Hepatocyte (in vitro differentiated cells): ENCODE measurements around the gene CXCL3. TPM values are rescaled to one million over a fixed set of nuclear protein-coding genes. Genes with fewer than 3 reads are reported as not detected.

ENCODE experiments used
- DNase-seq: peaks from one replicate; pipeline ENCODE4 v3.0.0-alpha.2; 2016; ENCODE audit warnings: low spot score
- H2AFZ ChIP-seq: fragments of 200-600 bp; sonication (generic); 2 replicates; pipeline ENCODE4 v1.6.0; 2016; ENCODE audit warnings: antibody characterized with exemption, mild to moderate bottlenecking
- H3K27ac ChIP-seq: fragments of 200-600 bp; sonication (generic); 2 replicates; pipeline ENCODE4 v1.5.1; 2016; ENCODE audit warnings: mild to moderate bottlenecking
- H3K27me3 ChIP-seq: fragments of 200-600 bp; sonication (generic); 2 replicates; pipeline ENCODE4 v1.6.1; 2016
- H3K36me3 ChIP-seq: fragments of 200-600 bp; sonication (generic); replicated peaks from 2 replicates; pipeline ENCODE4 v1.5.1; 2016; ENCODE audit warnings: low read depth; ENCODE audit not compliant: insufficient read depth
- H3K4me1 ChIP-seq: fragments of 200-600 bp; sonication (generic); 2 replicates; pipeline ENCODE4 v1.5.1; 2016; ENCODE audit warnings: mild to moderate bottlenecking, moderate library complexity; ENCODE audit not compliant: insufficient read depth
- H3K4me2 ChIP-seq: fragments of 200-600 bp; sonication (generic); 2 replicates; pipeline ENCODE4 v1.6.0; 2016
- H3K4me3 ChIP-seq: fragments of 200-600 bp; sonication (generic); 2 replicates; pipeline ENCODE4 v1.5.1; 2016; ENCODE audit warnings: mild to moderate bottlenecking
- H3K79me2 ChIP-seq: fragments of 200-600 bp; sonication (generic); 2 replicates; pipeline ENCODE4 v1.6.0; 2017; ENCODE audit warnings: mild to moderate bottlenecking
- H3K9me2 ChIP-seq: fragments of 200-600 bp; sonication (generic); replicated peaks from 2 replicates; pipeline ENCODE4 v1.6.0; 2017; ENCODE audit warnings: mild to moderate bottlenecking; ENCODE audit not compliant: insufficient read depth
- H3K9me3 ChIP-seq: fragments of 200-600 bp; sonication (generic); 2 replicates; pipeline ENCODE4 v1.5.1; 2016; ENCODE audit warnings: low read depth, mild to moderate bottlenecking
- H4K20me1 ChIP-seq: fragments of 200-600 bp; sonication (generic); 2 replicates; pipeline ENCODE4 v1.6.0; 2016; ENCODE audit warnings: mild to moderate bottlenecking; ENCODE audit not compliant: insufficient read depth, poor library complexity, severe bottlenecking
- EZH2 ChIP-seq: fragments of 200-600 bp; sonication (generic); IDR thresholded peaks from 2 replicates; pipeline ENCODE4 v1.6.1; 2016; ENCODE audit warnings: antibody characterized with exemption, mild to moderate bottlenecking, borderline replicate concordance
- EZH2phosphoT487 ChIP-seq: fragments of 200-600 bp; sonication (generic); IDR thresholded peaks from one replicate; pipeline ENCODE4 v1.6.1; 2018; ENCODE audit warnings: antibody characterized with exemption, mild to moderate bottlenecking, low read depth, moderate library complexity; ENCODE audit not compliant: unreplicated experiment, severe bottlenecking
- WGBS: methylation state at CpG from one replicate; pipeline ENCODE4 v1.1.6; 2016; ENCODE audit warnings: low lambda C conversion rate; ENCODE audit errors: missing lambda C conversion rate; 5-methylcytosine and 5-hydroxymethylcytosine counted together
- polyA plus RNA-seq: library from polyadenylated mRNA; unstranded; fragments of >200 nt; fragmentation: Nextera tagmentation; extraction: Ambion mirVana; gene quantifications from 2 replicates; pipeline ENCODE4 v1.2.1, GENCODE V29; 2016
- total RNA-seq: library from RNA; depleted of rRNA; stranded (reverse); fragments of >200 nt; gene quantifications from 2 replicates; pipeline ENCODE4 v1.2.3, GENCODE V29; 2014
- TF ChIP-seq, protein P1 (sequence below): fragments of 200-600 bp; sonication (generic); IDR thresholded peaks from 2 replicates; pipeline ENCODE4 v1.5.1; 2016; ENCODE audit warnings: antibody characterized with exemption, mild to moderate bottlenecking; ENCODE audit not compliant: poor library complexity

CXCL3 gene
- total and polyA plus RNA-seq, 2 experiments from 2014 or later, result 12.9 to 77.1 TPM

DNA sequence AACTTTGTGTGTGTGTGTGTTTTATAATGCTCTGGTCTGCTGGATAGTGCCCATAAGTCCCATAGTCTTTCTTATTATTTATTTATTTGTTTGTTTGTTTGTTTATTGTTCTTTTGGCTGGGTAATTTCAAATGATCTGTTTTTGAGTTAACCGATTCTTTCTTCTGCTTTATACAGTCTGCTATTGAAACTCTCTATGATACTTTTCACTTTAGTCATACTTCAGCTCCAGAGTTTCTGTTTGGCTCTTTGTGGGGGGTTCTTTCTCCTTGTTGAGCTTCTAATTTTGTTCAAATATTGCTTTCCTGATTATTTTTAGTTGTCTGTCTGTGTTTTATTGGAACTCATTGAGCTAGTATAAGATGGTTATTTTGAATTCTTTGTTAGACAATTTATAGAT, 10.0 kb downstream of the CXCL3 start:
- Histone ChIP-seq H3K36me3 (no peaks in the 10 kb centered on the region), H3K4me1 (no peaks in the 10 kb centered on the region), H3K4me3 (no peak overlapping the region), H3K4me2 (no peak overlapping the region), H3K27ac (no peak overlapping the region), H2AFZ (no peak overlapping the region), H3K9me2 (no peaks in the 10 kb centered on the region), H3K79me2 (no peaks in the 10 kb centered on the region), H3K27me3 (no peaks in the 10 kb centered on the region), H4K20me1 (no peaks in the 10 kb centered on the region), H3K9me3 (peaks cover 6% of the 10 kb centered on the region)
- TF ChIP-seq EZH2, result no peak
- TF ChIP-seq, protein P1, sequence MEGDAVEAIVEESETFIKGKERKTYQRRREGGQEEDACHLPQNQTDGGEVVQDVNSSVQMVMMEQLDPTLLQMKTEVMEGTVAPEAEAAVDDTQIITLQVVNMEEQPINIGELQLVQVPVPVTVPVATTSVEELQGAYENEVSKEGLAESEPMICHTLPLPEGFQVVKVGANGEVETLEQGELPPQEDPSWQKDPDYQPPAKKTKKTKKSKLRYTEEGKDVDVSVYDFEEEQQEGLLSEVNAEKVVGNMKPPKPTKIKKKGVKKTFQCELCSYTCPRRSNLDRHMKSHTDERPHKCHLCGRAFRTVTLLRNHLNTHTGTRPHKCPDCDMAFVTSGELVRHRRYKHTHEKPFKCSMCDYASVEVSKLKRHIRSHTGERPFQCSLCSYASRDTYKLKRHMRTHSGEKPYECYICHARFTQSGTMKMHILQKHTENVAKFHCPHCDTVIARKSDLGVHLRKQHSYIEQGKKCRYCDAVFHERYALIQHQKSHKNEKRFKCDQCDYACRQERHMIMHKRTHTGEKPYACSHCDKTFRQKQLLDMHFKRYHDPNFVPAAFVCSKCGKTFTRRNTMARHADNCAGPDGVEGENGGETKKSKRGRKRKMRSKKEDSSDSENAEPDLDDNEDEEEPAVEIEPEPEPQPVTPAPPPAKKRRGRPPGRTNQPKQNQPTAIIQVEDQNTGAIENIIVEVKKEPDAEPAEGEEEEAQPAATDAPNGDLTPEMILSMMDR, result no peak
- TF ChIP-seq EZH2phosphoT487, result no peak
- DNase-seq, result no peak
- WGBS, result 71% methylated on average over 1 of the region's 1 CpG

- H3K4me2 ChIP-seq, result peak overlapping the region; percentile 43
- H3K27me3 ChIP-seq, result no peaks in the 10 kb centered on the region
- TF ChIP-seq EZH2phosphoT487 (no peak), EZH2 (no peak)
- TF ChIP-seq, protein P1, result no peak
- H2AFZ ChIP-seq, result no peak overlapping the region
- DNase-seq, result no peak
- 86% methylated on average over 2 of the region's 2 CpGs for WGBS
- H3K9me2 ChIP-seq, result no peaks in the 10 kb centered on the region
- no peak overlapping the region for H3K4me3 ChIP-seq
- no peaks in the 10 kb centered on the region for H3K4me1 ChIP-seq
- H3K79me2 ChIP-seq, result no peaks in the 10 kb centered on the region
- H3K9me3 ChIP-seq, result peaks cover 3% of the 10 kb centered on the region
- H4K20me1 ChIP-seq, result no peaks in the 10 kb centered on the region
- peak overlapping the region; percentile 44 for H3K27ac ChIP-seq
- no peaks in the 10 kb centered on the region for H3K36me3 ChIP-seq
Measured at GRCh38 chr4:74023709-74024108, 14.8 kb downstream of the CXCL3 start.

DNA sequence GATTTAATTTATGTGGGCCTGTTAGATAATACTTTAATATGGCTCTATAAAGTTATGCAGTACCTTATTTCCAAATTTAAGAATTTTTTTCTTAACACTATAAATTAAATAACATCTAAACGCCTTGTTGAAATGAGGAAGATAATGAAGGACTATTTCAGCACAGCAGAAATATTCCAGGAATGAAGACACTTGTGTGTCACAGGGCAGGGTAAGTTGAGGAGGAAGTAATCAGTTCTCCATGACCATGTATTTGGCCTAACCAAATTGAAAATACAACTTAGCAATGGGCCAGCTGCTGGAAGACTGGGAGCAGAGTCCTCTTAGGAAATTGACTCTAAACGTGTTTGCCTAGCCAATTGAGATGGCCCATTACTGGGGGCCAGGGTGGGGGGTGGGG, 16.9 kb downstream of the CXCL3 start:
- no peak overlapping the region for H3K4me2 ChIP-seq
- H3K4me3 ChIP-seq, result no peak overlapping the region
- H3K79me2 ChIP-seq, result no peaks in the 10 kb centered on the region
- H3K9me2 ChIP-seq, result no peaks in the 10 kb centered on the region
- 65% methylated on average over 2 of the region's 2 CpGs for WGBS
- H3K4me1 ChIP-seq, result no peaks in the 10 kb centered on the region
- H2AFZ ChIP-seq, result no peak overlapping the region
- no peak for DNase-seq
- no peaks in the 10 kb centered on the region for H4K20me1 ChIP-seq
- H3K36me3 ChIP-seq, result no peaks in the 10 kb centered on the region
- H3K27me3 ChIP-seq, result no peaks in the 10 kb centered on the region
- H3K9me3 ChIP-seq, result no peaks in the 10 kb centered on the region
- no peak overlapping the region for H3K27ac ChIP-seq
- no peak for TF ChIP-seq EZH2

GRCh38 chr4:74018771-74019170, 19.7 kb downstream of the CXCL3 start:
- DNase-seq, result no peak
- Histone ChIP-seq H3K79me2 (no peaks in the 10 kb centered on the region), H3K9me2 (no peaks in the 10 kb centered on the region), H3K4me1 (no peaks in the 10 kb centered on the region), H3K27ac (no peak overlapping the region), H3K27me3 (no peaks in the 10 kb centered on the region), H3K36me3 (no peaks in the 10 kb centered on the region), H3K9me3 (no peaks in the 10 kb centered on the region), H2AFZ (no peak overlapping the region), H4K20me1 (no peaks in the 10 kb centered on the region), H3K4me2 (no peak overlapping the region), H3K4me3 (no peak overlapping the region)
- 92% methylated on average over 3 of the region's 3 CpGs for WGBS
- no peak for TF ChIP-seq EZH2
- TF ChIP-seq, protein P1, result no peak
- TF ChIP-seq EZH2phosphoT487, result no peak
